Heart left ventricle (tissue), 16 donors: Measurements from ENCODE around the gene TJAP1. TPM values are rescaled to one million over a fixed set of nuclear protein-coding genes. Genes with fewer than 3 reads are reported as not detected.

Source experiments
- ATAC-seq, 4 donors: fragments of 200-7000 bp; cut with Tn5 transposase; one replicate each; pipeline ENCODE4 v1.9.1; 2020 to 2022; ENCODE audit warnings: moderate library complexity in 4 of 4, mild to moderate bottlenecking in 3 of 4, moderate number of reproducible peaks in 1 of 4
- DNase-seq, 5 donors: peaks; one replicate each; pipeline ENCODE4 v3.0.0-alpha.2; 2020
- H3K27ac ChIP-seq, 12 donors: fragments of 200-600 bp; sonication (generic) in 4 of 12; one replicate each; pipeline versions ENCODE4 v1.5.0 to v1.8.0; 2016 to 2022; ENCODE audit warnings: mild to moderate bottlenecking in 2 of 12
- H3K27me3 ChIP-seq, 9 donors: fragments of 200-600 bp; sonication (generic) in 2 of 9; one replicate each; pipeline versions ENCODE4 v1.5.1 to v1.8.0; 2016 to 2022; ENCODE audit warnings: mild to moderate bottlenecking in 3 of 9
- H3K36me3 ChIP-seq, 9 donors: fragments of 200-600 bp; sonication (generic) in 2 of 9; one replicate each; pipeline versions ENCODE4 v1.5.0 to v1.8.0; 2018 to 2022; ENCODE audit warnings: mild to moderate bottlenecking in 2 of 9
- H3K4me1 ChIP-seq, 12 donors: fragments of 200-600 bp; sonication (generic) in 4 of 12; one replicate each; pipeline versions ENCODE4 v1.5.0 to v1.8.0; 2016 to 2022; ENCODE audit warnings: mild to moderate bottlenecking in 3 of 12
- H3K4me3 ChIP-seq, 12 donors: fragments of 200-600 bp; sonication (generic) in 4 of 12; one replicate each; pipeline versions ENCODE4 v1.5.0 to v1.8.0; 2017 to 2022; ENCODE audit warnings: mild to moderate bottlenecking in 9 of 12, moderate library complexity in 4 of 12
- H3K9me3 ChIP-seq, 12 donors: fragments of 200-600 bp; sonication (generic) in 4 of 12; one replicate each; pipeline versions ENCODE4 v1.5.0 to v1.8.0; 2016 to 2022; ENCODE audit warnings: mild to moderate bottlenecking in 1 of 12
- CTCF ChIP-seq, 12 donors: fragments of 200-600 bp; sonication (generic) in 4 of 12; IDR thresholded peaks; one replicate each; pipeline versions ENCODE4 v1.5.0 to v1.8.0; 2018 to 2022; ENCODE audit warnings: antibody characterized with exemption in 12 of 12, mild to moderate bottlenecking in 5 of 12
- POLR2A ChIP-seq, 2 donors: fragments of 450-650 bp; IDR thresholded peaks; one replicate each; pipeline ENCODE4 v1.6.1; 2017; ENCODE audit warnings: antibody characterized with exemption in 2 of 2, mild to moderate bottlenecking in 2 of 2, moderate library complexity in 2 of 2
- WGBS, 4 donors: extraction: QIAGEN DNeasy Blood & Tissue Kit in 2 of 4; methylation state at CpG; one replicate each; pipeline versions ENCODE4 v1.1.5 to v1.1.7; 2013 to 2018; 5-methylcytosine and 5-hydroxymethylcytosine counted together
- intact Hi-C, 10 donors: fragments of 100-400 bp; cut with DNase I; formaldehyde crosslinking; loops; one replicate each; pipeline versions ENCODE4 v1.11.1 to v1.14.2; 2022
- polyA plus RNA-seq, 2 donors: library from polyadenylated mRNA; stranded (reverse); fragments of 200-250 nt; gene quantifications; one replicate each; pipeline ENCODE4 v1.2.3, GENCODE V29; 2013
- total RNA-seq, 9 donors: library from RNA; depleted of rRNA in 2 of 9; stranded (reverse); fragments of >200 nt in 2 of 9; fragmentation: NEBNext Ultra II Directional in 3 of 9; extraction: Animal tissue kit (Norgen Biotek cat#: 25700) in 3 of 9; gene quantifications; one replicate each; pipeline versions ENCODE4 v1.1.0 to v1.2.4, GENCODE V29; 2016 to 2023
- donor health status: ischemic (EF 13 %, LVEDD 7.1; RV severe dilation, severe dysfunction).
- donor health status: healthy with polysubstance abuse.
- donor health status: DM: no; HTN: yes; CAD: no.
- donor health status: DM: no; HTN: no; CAD: no.
- donor health status: ischemic (EF 25% LVEDD 6.9; RV normal size, moderate dysfunction).
- donor health status: ischemic (EF 25% LVEDD 5.7; RV mildly dilated, moderate dysfunction).
- donor health status: healthy.
- donor health status: DM: yes; HTN: yes; CAD: no.
- donor health status: ischemic (EF 35%, LVEDD 5.7; RV mildly dilated, moderate dysfunction).
- donor health status: nonischemic (EF 11% LVEDD 7.7; RV severe dilation, severe dysfunction).
- donor health status: DM: yes; HTN: yes; CAD: no.
- donor health status: PGD.
- donor health status: ischemic (EF 29% LVEDD 5.4; RV normal size, mild dysfunction).
- donor health status: nonischemic (EF 23%, LVEDD 6.1; RV moderate dilation, normal function).

The TJAP1 gene
- total and polyA plus RNA-seq, 11 donors, result 16.5 to 34.5 (median 18.7) TPM

- TF ChIP-seq POLR2A (IDR thresholded peaks at IDR 0.05), result no peak
- peak; percentile 91 to 98 (median 96) for TF ChIP-seq CTCF (IDR thresholded peaks at IDR 0.05)
- ATAC-seq (no peak), DNase-seq (no peak)
- H3K9me3 ChIP-seq, result no peaks in the 10 kb centered on the region
- 16 to 31% (median 18%) methylated on average over 9 to 17 of the region's 17 CpGs for WGBS, 4 donors
- peaks cover 0 to 40% (median 25%) of the 10 kb centered on the region in 9 donors for H3K36me3 ChIP-seq
- H3K4me1 ChIP-seq, result peaks cover 0 to 28% (median 7%) of the 10 kb centered on the region in 12 donors
- peaks cover 0 to 26% (median 6%) of the 10 kb centered on the region in 9 donors for H3K27me3 ChIP-seq
- peak overlapping the region in 11 of 12 donors; percentile 34 to 64 (median 55) for H3K4me3 ChIP-seq
- intact Hi-C loops, result loop anchor here (1.0 to 10.0 kb wide), 6 partner anchors 41 to 69 kb away; no protein-coding TSS in a partner anchor
- H3K27ac ChIP-seq, result no peak overlapping the region
Measured at GRCh38 chr6:43454290-43454695, 23.1 kb upstream of the TJAP1 start.

- peak; percentile 84 to 93 (median 89) for DNase-seq
- Histone ChIP-seq H3K9me3 (no peaks in the 10 kb centered on the region), H3K36me3 (peaks cover 0 to 34% (median 19%) of the 10 kb centered on the region in 9 donors), H3K4me3 (peak overlapping the region; percentile 19 to 64 (median 54)), H3K27ac (peak overlapping the region in 2 of 12 donors; percentile 24 to 34), H3K27me3 (peaks cover 0 to 26% (median 6%) of the 10 kb centered on the region in 9 donors), H3K4me1 (peaks cover 0 to 23% (median 5%) of the 10 kb centered on the region in 12 donors)
- intact Hi-C loops, result loop anchor here (1.0 to 10.0 kb wide), 6 partner anchors 40 to 70 kb away; no protein-coding TSS in a partner anchor
- WGBS, 4 donors, result 0 to 1% (median 1%) methylated on average over 70 to 97 of the region's 97 CpGs
- peak in 4 of 12 donors; percentile 2 to 7 (median 4) for TF ChIP-seq CTCF (IDR thresholded peaks at IDR 0.05)
- TF ChIP-seq POLR2A (IDR thresholded peaks at IDR 0.05), result no peak
- peak; percentile 67 to 91 (median 90) for ATAC-seq
Measured at GRCh38 chr6:43454696-43455530, 22.5 kb upstream of the TJAP1 start.

GRCh38 chr6:43455531-43456428, 21.6 kb upstream of the TJAP1 start, which contains the start of gene DLK2:
DLK2 (minus strand) TSS chr6:43455548; CDS start chr6:43454825, 723 bp downstream.
- H3K9me3 ChIP-seq, result no peaks in the 10 kb centered on the region
- 3 to 7% (median 5%) methylated on average over 27 to 55 of the region's 55 CpGs for WGBS, 4 donors
- DNase-seq (no peak), ATAC-seq (no peak)
- H3K27ac ChIP-seq, result peak within 1 kb of the TSS in 2 of 12 donors; percentile 24 to 34
- H3K4me3 ChIP-seq, result peak within 1 kb of the TSS; percentile 19 to 64 (median 54)
- TF ChIP-seq CTCF (IDR thresholded peaks at IDR 0.05) (no peak), POLR2A (IDR thresholded peaks at IDR 0.05) (no peak)
- peaks cover 0 to 26% (median 6%) of the 10 kb centered on the region in 9 donors for H3K27me3 ChIP-seq
- peaks cover 0 to 25% (median 10%) of the 10 kb centered on the region in 9 donors for H3K36me3 ChIP-seq
- H3K4me1 ChIP-seq, result peaks cover 0 to 22% (median 5%) of the 10 kb centered on the region in 12 donors
- intact Hi-C loops, result loop anchor here in 8 of 10 donors (2.0 to 10.0 kb wide), 4 partner anchors 39 to 71 kb away; no protein-coding TSS in a partner anchor
